Activated CD8-positive, alpha-beta T cell treated with anti-CD3 and anti-CD28 coated beads, Interleukin-2, amount 10 ng/mL, durations not matched to agents 7 days and 5 days (primary cell): ENCODE data around the gene CLSTN1. TPM values are rescaled to one million over a fixed set of nuclear protein-coding genes. Genes with fewer than 3 reads are reported as not detected.

Experiments
- ATAC-seq: fragments of 150-1000 bp; cut with Tn5 transposase; one replicate; pipeline ENCODE4 v1.10.0; 2021; ENCODE audit warnings: moderate library complexity
- CTCF ChIA-PET: fragments of 350-600 bp; sonication (Branson Sonifier 250); formaldehyde crosslinking; loops from one replicate; lab custom pipeline; 2021; ENCODE audit warnings: antibody characterized with exemption; lab: Charles Lee
- POLR2A ChIA-PET: fragments of 350-600 bp; sonication (Branson Sonifier 250); formaldehyde crosslinking; loops from one replicate; lab custom pipeline; 2021; ENCODE audit warnings: antibody characterized with exemption; lab: Charles Lee
- DNase-seq: peaks from one replicate; pipeline ENCODE4 v3.0.0-alpha.2; 2020
- H3K27ac Mint-ChIP-seq: one replicate; pipeline ENCODE4 v1.8.0; 2021; ENCODE audit warnings: mild to moderate bottlenecking, mixed read lengths
- H3K27me3 Mint-ChIP-seq: one replicate; pipeline ENCODE4 v1.8.0; 2021; ENCODE audit warnings: low read depth, mixed read lengths
- H3K36me3 Mint-ChIP-seq: one replicate; pipeline ENCODE4 v1.8.0; 2021; ENCODE audit warnings: low read depth, mixed read lengths
- H3K4me1 Mint-ChIP-seq: one replicate; pipeline ENCODE4 v1.8.0; 2021; ENCODE audit warnings: low read depth, mixed read lengths
- H3K4me3 Mint-ChIP-seq: one replicate; pipeline ENCODE4 v1.8.0; 2021; ENCODE audit warnings: mild to moderate bottlenecking, mixed read lengths
- H3K9me3 Mint-ChIP-seq: one replicate; pipeline ENCODE4 v1.8.0; 2022; ENCODE audit warnings: mixed read lengths; ENCODE audit not compliant: insufficient read depth
- total RNA-seq, 2 experiments: library from RNA; stranded (reverse); gene quantifications; one replicate each; pipeline ENCODE4 v1.2.3, GENCODE V29; 2021

CLSTN1 gene
- total RNA-seq = 10 to 100 TPM; 91.1 to 96.8 TPM

GRCh38 chr1:9823943-9824701, at the start of gene CLSTN1:
CLSTN1 (minus strand) TSS chr1:9823965; CDS start chr1:9823733, 232 bp downstream.
- Mint-ChIP-seq H3K4me1 (peaks cover 49% of the 10 kb centered on the region), H3K4me3 (peak within 1 kb of the TSS; percentile 98), H3K27ac (peak within 1 kb of the TSS; percentile 92), H3K9me3 (no peaks in the 10 kb centered on the region), H3K36me3 (peaks cover 16% of the 10 kb centered on the region), H3K27me3 (no peaks in the 10 kb centered on the region)
- POLR2A ChIA-PET = no interaction called here
- peak; percentile 94 for DNase-seq
- peak; percentile 81 for ATAC-seq
- CTCF ChIA-PET = interaction anchor here (4.1 kb wide), 1 partner anchor 39 kb away, joined by 31 read pairs; no protein-coding TSS in a partner anchor

DNA sequence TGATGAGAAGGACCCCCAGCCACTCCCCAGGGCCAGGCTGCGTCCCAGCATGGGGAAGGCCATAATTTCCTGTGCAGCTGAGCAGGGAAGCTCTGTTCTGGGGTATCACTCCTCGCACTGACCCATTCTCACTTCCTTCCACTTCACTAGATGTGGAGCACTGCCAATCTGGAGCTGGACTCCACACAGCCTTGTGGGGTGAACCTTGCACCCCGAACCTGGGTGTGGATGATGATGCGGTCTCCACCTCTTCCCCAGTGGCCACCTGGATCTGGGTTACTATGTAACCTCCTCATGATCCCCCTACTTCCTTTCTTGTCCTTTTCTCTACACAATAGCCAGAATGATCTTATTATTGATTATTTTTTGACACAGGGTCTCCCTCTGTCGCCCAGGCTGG, 49.6 kb upstream of the CLSTN1 start:
- DNase-seq = no peak

GRCh38 chr1:9872430-9873165, 48.8 kb upstream of the CLSTN1 start:
- no peak overlapping the region for H3K4me3 Mint-ChIP-seq
- ChIA-PET POLR2A (interaction anchor here (0.7 kb wide), 1 partner anchor 131 kb away, joined by 3 read pairs; no protein-coding TSS in a partner anchor), CTCF (interaction anchor here (1.0 to 17.0 kb wide), 8 partner anchors 10 to 257 kb away, joined by 3 to 264 read pairs (median 4); partner anchors contain the start of genes LZIC and NMNAT1)
- no peak overlapping the region for H3K27ac Mint-ChIP-seq
- no peaks in the 10 kb centered on the region for H3K27me3 Mint-ChIP-seq
- no peaks in the 10 kb centered on the region for H3K9me3 Mint-ChIP-seq
- DNase-seq (no peak), ATAC-seq (no peak)
- peaks cover 20% of the 10 kb centered on the region for H3K4me1 Mint-ChIP-seq
- no peaks in the 10 kb centered on the region for H3K36me3 Mint-ChIP-seq

More for the DNA sequence above, 49.6 kb upstream of the CLSTN1 start:
- Mint-ChIP-seq H3K4me3 (no peak overlapping the region), H3K36me3 (no peaks in the 10 kb centered on the region), H3K9me3 (no peaks in the 10 kb centered on the region), H3K27me3 (no peaks in the 10 kb centered on the region), H3K27ac (no peak overlapping the region), H3K4me1 (peaks cover 19% of the 10 kb centered on the region)
- POLR2A ChIA-PET = no interaction called here
- ATAC-seq = no peak
- CTCF ChIA-PET = interaction anchor here (1.0 to 17.0 kb wide), 7 partner anchors 9 to 258 kb away, joined by 3 to 264 read pairs (median 3); no protein-coding TSS in a partner anchor

GRCh38 chr1:9871707-9872425, 48.1 kb upstream of the CLSTN1 start:
- CTCF ChIA-PET = interaction anchor here (1.0 to 17.0 kb wide), 3 partner anchors 72 to 245 kb away, joined by 3 to 264 read pairs (median 4); partner anchors contain the start of genes LZIC and NMNAT1
- POLR2A ChIA-PET = interaction anchor here (0.7 kb wide), 1 partner anchor 130 kb away, joined by 3 read pairs; no protein-coding TSS in a partner anchor
- Mint-ChIP-seq H3K27ac (no peak overlapping the region), H3K36me3 (no peaks in the 10 kb centered on the region), H3K4me3 (no peak overlapping the region), H3K9me3 (no peaks in the 10 kb centered on the region), H3K27me3 (no peaks in the 10 kb centered on the region), H3K4me1 (peaks cover 24% of the 10 kb centered on the region)
- DNase-seq (no peak), ATAC-seq (no peak)

- CTCF ChIA-PET = interaction anchor here (0.6 to 17.0 kb wide), 6 partner anchors 44 to 375 kb away, joined by 3 to 264 read pairs (median 3); no protein-coding TSS in a partner anchor
- Mint-ChIP-seq H3K4me1 (peaks cover 22% of the 10 kb centered on the region), H3K27ac (no peak overlapping the region), H3K9me3 (no peaks in the 10 kb centered on the region), H3K27me3 (no peaks in the 10 kb centered on the region), H3K4me3 (no peak overlapping the region), H3K36me3 (no peaks in the 10 kb centered on the region)
- DNase-seq (no peak), ATAC-seq (no peak)
- POLR2A ChIA-PET = no interaction called here
Observed at GRCh38 chr1:9871021-9871420, 47.3 kb upstream of the CLSTN1 start.

DNA sequence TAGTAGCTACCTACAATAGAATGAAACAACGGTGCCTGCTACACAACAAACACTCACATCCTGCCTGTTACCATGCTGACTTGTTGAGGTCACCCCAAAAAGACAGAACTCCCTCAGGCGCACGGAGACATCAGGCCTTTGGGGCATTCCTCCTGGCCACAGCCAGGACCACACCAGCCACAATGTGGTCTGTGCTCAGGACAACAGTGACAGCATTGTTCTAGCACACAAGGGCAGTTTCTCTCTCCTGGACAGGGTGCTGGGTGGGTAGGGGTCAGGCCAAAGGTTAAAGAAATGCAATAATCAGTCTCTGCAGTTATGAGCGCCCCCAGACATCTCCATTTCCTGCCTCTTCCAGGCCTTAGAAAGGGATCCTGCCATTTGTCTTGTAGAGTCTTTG, 46.8 kb upstream of the CLSTN1 start:
- H3K4me1 Mint-ChIP-seq = peaks cover 22% of the 10 kb centered on the region
- no peaks in the 10 kb centered on the region for H3K36me3 Mint-ChIP-seq
- ChIA-PET CTCF (interaction anchor here (0.6 to 17.0 kb wide), 5 partner anchors 44 to 374 kb away, joined by 3 to 264 read pairs (median 3); no protein-coding TSS in a partner anchor), POLR2A (no interaction called here)
- H3K9me3 Mint-ChIP-seq = no peaks in the 10 kb centered on the region
- H3K27me3 Mint-ChIP-seq = no peaks in the 10 kb centered on the region
- no peak overlapping the region for H3K4me3 Mint-ChIP-seq
- ATAC-seq (no peak), DNase-seq (no peak)
- H3K27ac Mint-ChIP-seq = no peak overlapping the region

GRCh38 chr1:9869831-9870251, 46.1 kb upstream of the CLSTN1 start:
- H3K27me3 Mint-ChIP-seq = no peaks in the 10 kb centered on the region
- H3K9me3 Mint-ChIP-seq = no peaks in the 10 kb centered on the region
- H3K27ac Mint-ChIP-seq = no peak overlapping the region
- no peak for ATAC-seq
- H3K4me1 Mint-ChIP-seq = peaks cover 15% of the 10 kb centered on the region
- ChIA-PET CTCF (interaction anchor here (0.9 to 17.0 kb wide), 6 partner anchors 20 to 254 kb away, joined by 3 to 264 read pairs (median 8); no protein-coding TSS in a partner anchor), POLR2A (no interaction called here)
- DNase-seq = no peak
- H3K4me3 Mint-ChIP-seq = no peak overlapping the region
- no peaks in the 10 kb centered on the region for H3K36me3 Mint-ChIP-seq

DNA sequence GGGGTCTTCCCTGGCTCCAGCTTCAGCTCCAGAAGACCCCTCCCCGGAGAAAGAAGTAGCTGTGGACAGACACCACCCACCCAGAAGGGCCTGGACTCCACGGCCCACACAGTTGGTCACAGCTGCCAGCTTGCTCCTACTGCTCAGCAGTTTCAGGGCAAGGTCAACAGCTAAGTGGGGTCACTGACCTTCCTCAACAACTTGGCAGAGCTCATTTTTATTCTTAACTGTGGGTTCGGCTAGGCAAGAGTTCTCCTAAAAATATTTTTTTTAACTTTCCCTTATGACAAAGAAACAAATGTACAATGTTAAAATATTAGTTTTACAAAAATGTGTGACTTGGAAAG, 44.5 kb upstream of the CLSTN1 start:
- POLR2A ChIA-PET = interaction anchor here (1.2 kb wide), 1 partner anchor 54 kb away, joined by 4 read pairs; no protein-coding TSS in a partner anchor
- no peaks in the 10 kb centered on the region for H3K27me3 Mint-ChIP-seq

GRCh38 chr1:9867408-9868243, 43.9 kb upstream of the CLSTN1 start:
- peaks cover 14% of the 10 kb centered on the region for H3K4me1 Mint-ChIP-seq
- H3K4me3 Mint-ChIP-seq = no peak overlapping the region
- H3K36me3 Mint-ChIP-seq = no peaks in the 10 kb centered on the region
- ChIA-PET CTCF (interaction anchor here (0.7 to 17.0 kb wide), 21 partner anchors 8 to 252 kb away, joined by 3 to 264 read pairs (median 3); partner anchors contain the start of genes LZIC and NMNAT1), POLR2A (interaction anchor here (1.2 kb wide), 1 partner anchor 55 kb away, joined by 4 read pairs; no protein-coding TSS in a partner anchor)
- peak; percentile 97 for ATAC-seq
- DNase-seq = peak; percentile 92
- no peak overlapping the region for H3K27ac Mint-ChIP-seq
- no peaks in the 10 kb centered on the region for H3K9me3 Mint-ChIP-seq
- no peaks in the 10 kb centered on the region for H3K27me3 Mint-ChIP-seq

More for the DNA sequence above, 44.5 kb upstream of the CLSTN1 start:
- Mint-ChIP-seq H3K4me3 (no peak overlapping the region), H3K36me3 (no peaks in the 10 kb centered on the region), H3K4me1 (peaks cover 14% of the 10 kb centered on the region), H3K27ac (no peak overlapping the region), H3K9me3 (no peaks in the 10 kb centered on the region)
- ATAC-seq (no peak), DNase-seq (no peak)
- CTCF ChIA-PET = interaction anchor here (0.6 to 17.0 kb wide), 23 partner anchors 9 to 253 kb away, joined by 3 to 264 read pairs (median 3); partner anchors contain the start of genes LZIC and NMNAT1

GRCh38 chr1:9866836-9867235, 43.1 kb upstream of the CLSTN1 start:
- no peak overlapping the region for H3K4me3 Mint-ChIP-seq
- no peak for ATAC-seq
- H3K9me3 Mint-ChIP-seq = no peaks in the 10 kb centered on the region
- ChIA-PET POLR2A (no interaction called here), CTCF (interaction anchor here (0.8 to 17.0 kb wide), 5 partner anchors 81 to 251 kb away, joined by 3 to 264 read pairs (median 5); no protein-coding TSS in a partner anchor)
- H3K27me3 Mint-ChIP-seq = no peaks in the 10 kb centered on the region
- H3K36me3 Mint-ChIP-seq = no peaks in the 10 kb centered on the region
- no peak overlapping the region for H3K27ac Mint-ChIP-seq
- no peak for DNase-seq
- peaks cover 14% of the 10 kb centered on the region for H3K4me1 Mint-ChIP-seq
